Stomach (tissue), 9 donors: ENCODE results near the gene TRPV4. TPM values are rescaled to one million over a fixed set of nuclear protein-coding genes. Genes with fewer than 3 reads are reported as not detected.

ENCODE experiments used
- DNase-seq, 2 donors: peaks; one replicate each; pipeline versions ENCODE4 v3.0.0 to v3.0.0-alpha.2; 2013 to 2019
- H3K27ac ChIP-seq, 5 donors: fragments of 200-600 bp in 4 of 5; sonication (generic) in 4 of 5; one replicate each; pipeline ENCODE4 v1.5.1; 2013 to 2019; ENCODE audit warnings: mild to moderate bottlenecking in 1 of 5, moderate library complexity in 1 of 5
- H3K27me3 ChIP-seq, 3 donors: fragments of 200-600 bp; sonication (generic); one replicate each; pipeline ENCODE4 v1.5.1; 2017 to 2019; ENCODE audit warnings: mixed run types in 1 of 3
- H3K36me3 ChIP-seq, 4 donors: fragments of 200-600 bp; sonication (generic); 1 replicate in 3 of 4; 2 replicates in 1 of 4; pipeline ENCODE4 v1.5.1; 2016 to 2019
- H3K4me1 ChIP-seq, 4 donors: fragments of 200-600 bp; sonication (generic); one replicate each; pipeline ENCODE4 v1.5.1; 2016 to 2019
- H3K4me3 ChIP-seq, 4 donors: fragments of 200-600 bp; sonication (generic) in 3 of 4; one replicate each; pipeline ENCODE4 v1.5.1; 2016 to 2019; ENCODE audit warnings: mild to moderate bottlenecking in 1 of 4
- H3K9me3 ChIP-seq, 4 donors: fragments of 200-600 bp; sonication (generic); one replicate each; pipeline ENCODE4 v1.5.1; 2016 to 2019
- CTCF ChIP-seq, 7 experiments: fragments of 450-650 bp in 4 of 7; fragments of 200-600 bp in 3 of 7; sonication (generic) in 3 of 7; IDR thresholded peaks; one replicate each; pipeline ENCODE4 v1.5.1; 2016 to 2019; ENCODE audit warnings: antibody characterized with exemption in 7 of 7, control low read depth in 2 of 7, mild to moderate bottlenecking in 1 of 7
- EP300 ChIP-seq: sonication (generic); formaldehyde crosslinking; IDR thresholded peaks from one replicate; pipeline ENCODE4 v1.6.1; 2017; ENCODE audit warnings: antibody characterized with exemption
- POLR2A ChIP-seq, 4 donors: fragments of 450-650 bp; IDR thresholded peaks; one replicate each; pipeline ENCODE4 v1.6.1; 2016; ENCODE audit warnings: antibody characterized with exemption in 4 of 4, control low read depth in 2 of 4, mild to moderate bottlenecking in 1 of 4, moderate library complexity in 1 of 4
- POLR2AphosphoS5 ChIP-seq, 3 donors: sonication (generic); formaldehyde crosslinking; IDR thresholded peaks; one replicate each; pipeline ENCODE4 v1.6.1; 2016; ENCODE audit warnings: antibody characterized with exemption in 3 of 3
- WGBS, 5 donors: extraction: QIAGEN DNeasy Blood & Tissue Kit in 3 of 5; methylation state at CpG; one replicate each; pipeline versions ENCODE4 v1.1.5 to v1.1.7; 2013 to 2018; 5-methylcytosine and 5-hydroxymethylcytosine counted together
- intact Hi-C: fragments of 100-400 bp; cut with DNase I; formaldehyde crosslinking; loops from one replicate; pipeline ENCODE4 v1.15.1; 2023; ENCODE audit warnings: low total_unique reads
- polyA plus RNA-seq, 3 donors: library from polyadenylated mRNA; stranded (reverse); fragments of 200-250 nt; gene quantifications; one replicate each; pipeline ENCODE4 v1.2.3, GENCODE V29; 2013
- total RNA-seq, 5 donors: library from RNA; depleted of rRNA; stranded (reverse); fragments of >200 nt; gene quantifications; one replicate each; pipeline versions ENCODE4 v1.1.0 to v1.2.3, GENCODE V29; 2014 to 2016
- donor health status: healthy with polysubstance abuse.
- donor health status: Bipolar disorder and iron deficiency.
- donor health status: healthy.

TRPV4 gene
- total and polyA plus RNA-seq, 8 donors, result 0.75 to 3.8 (median 1.4) TPM; not detected in 4

GRCh38 chr12:109760031-109760929, 72.9 kb downstream of the TRPV4 start:
- TF ChIP-seq EP300 (no peak), POLR2AphosphoS5 (IDR thresholded peaks at IDR 0.05) (peak in 2 of 3 donors; percentile 13 to 36), POLR2A (IDR thresholded peaks at IDR 0.05) (no peak)
- DNase-seq, result peak; percentile 83 to 89
- H3K36me3 ChIP-seq, result no peaks in the 10 kb centered on the region
- peaks cover 0 to 26% (median 18%) of the 10 kb centered on the region in 4 donors for H3K9me3 ChIP-seq
- 55 to 66% (median 58%) methylated on average over 17 to 18 of the region's 18 CpGs for WGBS, 5 donors
- intact Hi-C loops, result no loop called here
- H3K27me3 ChIP-seq, result no peaks in the 10 kb centered on the region
- H3K4me3 ChIP-seq, result no peak overlapping the region
- H3K27ac ChIP-seq, result peak overlapping the region in 4 of 5 donors; percentile 27 to 46 (median 37)
- peaks cover 0 to 16% (median 8%) of the 10 kb centered on the region in 4 donors for H3K4me1 ChIP-seq

- intact Hi-C loops, result no loop called here
- no peaks in the 10 kb centered on the region for H3K36me3 ChIP-seq
- peaks cover 0 to 26% (median 18%) of the 10 kb centered on the region in 4 donors for H3K9me3 ChIP-seq
- WGBS, 5 donors, result 70 to 87% (median 78%) methylated on average over 13 of the region's 13 CpGs
- no peaks in the 10 kb centered on the region for H3K27me3 ChIP-seq
- peak overlapping the region in 3 of 5 donors; percentile 27 to 42 (median 35) for H3K27ac ChIP-seq
- H3K4me3 ChIP-seq, result no peak overlapping the region
- TF ChIP-seq POLR2A (IDR thresholded peaks at IDR 0.05) (no peak), POLR2AphosphoS5 (IDR thresholded peaks at IDR 0.05) (no peak), CTCF (IDR thresholded peaks at IDR 0.05) (no peak), EP300 (no peak)
- no peak for DNase-seq
- peaks cover 0 to 16% (median 9%) of the 10 kb centered on the region in 4 donors for H3K4me1 ChIP-seq
Observed at GRCh38 chr12:109759595-109759994, 73.6 kb downstream of the TRPV4 start.

- Histone ChIP-seq H3K27me3 (no peaks in the 10 kb centered on the region), H3K36me3 (no peaks in the 10 kb centered on the region), H3K4me3 (no peak overlapping the region), H3K27ac (peak overlapping the region in 1 of 5 donors; percentile 3), H3K9me3 (peaks cover 0 to 26% (median 18%) of the 10 kb centered on the region in 4 donors), H3K4me1 (peaks cover 0 to 18% (median 16%) of the 10 kb centered on the region in 4 donors)
- DNase-seq, result peak in 1 of 2 donors; percentile 9
- intact Hi-C loops, result no loop called here
- WGBS, 5 donors, result 76 to 84% (median 84%) methylated on average over 13 to 15 of the region's 15 CpGs
- TF ChIP-seq POLR2A (IDR thresholded peaks at IDR 0.05) (no peak), CTCF (IDR thresholded peaks at IDR 0.05) (no peak), POLR2AphosphoS5 (IDR thresholded peaks at IDR 0.05) (no peak), EP300 (no peak)
Observed at GRCh38 chr12:109758426-109759420, 74.5 kb downstream of the TRPV4 start.

GRCh38 chr12:109757671-109758265, 75.4 kb downstream of the TRPV4 start:
- TF ChIP-seq CTCF (IDR thresholded peaks at IDR 0.05) (no peak), POLR2A (IDR thresholded peaks at IDR 0.05) (no peak), EP300 (no peak), POLR2AphosphoS5 (IDR thresholded peaks at IDR 0.05) (no peak)
- Histone ChIP-seq H3K4me1 (peaks cover 0 to 27% (median 20%) of the 10 kb centered on the region in 4 donors), H3K4me3 (no peak overlapping the region), H3K27ac (no peak overlapping the region), H3K9me3 (peaks cover 0 to 20% (median 14%) of the 10 kb centered on the region in 4 donors), H3K36me3 (no peaks in the 10 kb centered on the region), H3K27me3 (no peaks in the 10 kb centered on the region)
- 82 to 93% (median 91%) methylated on average over 11 of the region's 11 CpGs for WGBS, 5 donors
- DNase-seq, result peak in 1 of 2 donors; percentile 15
- intact Hi-C loops, result no loop called here
